Kidney (tissue), 14 donors: ENCODE results near the gene CAMK4. TPM values are rescaled to one million over a fixed set of nuclear protein-coding genes. Genes with fewer than 3 reads are reported as not detected.

Source experiments
- DNase-seq, 5 donors: peaks; one replicate each; pipeline ENCODE4 v3.0.0-alpha.2; 2013 to 2020
- FAIRE-seq: peaks from 2 replicates; lab custom pipeline; 2012; peaks lifted over from hg19 to GRCh38; lab: Jason Lieb, UNC
- H3K27ac ChIP-seq, 2 donors: one replicate each; pipeline ENCODE4 v1.7.0; 2013; ENCODE audit warnings: low read depth in 2 of 2, low read length in 2 of 2, inconsistent platforms in 1 of 2
- H3K27me3 ChIP-seq: one replicate; pipeline ENCODE4 v1.7.1; 2013; ENCODE audit warnings: low read length, inconsistent platforms; ENCODE audit not compliant: control insufficient read depth, insufficient read depth
- H3K36me3 ChIP-seq, 3 donors: one replicate each; pipeline versions ENCODE4 v1.7.0 to v1.7.1; 2013; ENCODE audit warnings: low read length in 3 of 3, control low read depth in 1 of 3, inconsistent platforms in 1 of 3; ENCODE audit not compliant: insufficient read depth in 3 of 3, control insufficient read depth in 2 of 3
- H3K4me1 ChIP-seq, 3 donors: one replicate each; pipeline versions ENCODE4 v1.7.0 to v1.7.1; 2013; ENCODE audit warnings: low read length in 3 of 3, inconsistent platforms in 1 of 3, low read depth in 1 of 3; ENCODE audit not compliant: control insufficient read depth in 2 of 3, insufficient read depth in 2 of 3
- H3K4me3 ChIP-seq, 3 donors: one replicate each; pipeline versions ENCODE4 v1.7.0 to v1.8.1; 2013; ENCODE audit warnings: low read length in 3 of 3, control low read depth in 1 of 3, inconsistent platforms in 1 of 3
- H3K9ac ChIP-seq, 3 donors: one replicate each; pipeline versions ENCODE4 v1.7.0 to v1.7.1; 2013; ENCODE audit warnings: low read length in 3 of 3, control low read depth in 1 of 3, inconsistent platforms in 1 of 3
- H3K9me3 ChIP-seq, 3 donors: one replicate each; pipeline versions ENCODE4 v1.7.0 to v1.7.1; 2013; ENCODE audit warnings: low read length in 3 of 3, control low read depth in 1 of 3, inconsistent platforms in 1 of 3; ENCODE audit not compliant: control insufficient read depth in 2 of 3, insufficient read depth in 1 of 3
- CTCF ChIP-seq: IDR thresholded peaks from 3 replicates; pipeline ENCODE4 v1.5.1; 2012; ENCODE audit warnings: mild to moderate bottlenecking, moderate library complexity, borderline replicate concordance; ENCODE audit not compliant: insufficient read depth; ENCODE audit errors: extremely low read depth
- intact Hi-C: fragments of 100-400 bp; cut with DNase I; formaldehyde crosslinking; loops from one replicate; pipeline ENCODE4 v1.11.1; 2022
- polyA plus RNA-seq: library from polyadenylated mRNA; stranded (reverse); fragments of 350-450 nt; fragmentation: Illumina TruSeq; extraction: RNeasy Lipid Tissue Mini Kit (QIAGEN cat#74804); gene quantifications from one replicate; pipeline ENCODE4 v1.2.3, GENCODE V29; 2014; ENCODE audit warnings: low read depth, low replicate concordance; ENCODE audit not compliant: insufficient read depth
- total RNA-seq: library from RNA; stranded (reverse); fragmentation: NEBNext Ultra II Directional; extraction: Animal tissue kit (Norgen Biotek cat#: 25700); gene quantifications from one replicate; pipeline ENCODE4 v1.2.1, GENCODE V29; 2021
- donor health status: control.
- donor health status: control.
- donor health status: control.
- donor health status: control.
- donor health status: control.
- donor health status: DM: yes; HTN: yes; CAD: no.
- donor health status: Normal renal cell carcinoma (clear cell type).

CAMK4 gene
- total and polyA plus RNA-seq, 2 donors from 2014 or later: 0.37 to 4.7 TPM

- H3K9me3 ChIP-seq: peaks cover 0 to 2% (median 0%) of the 10 kb centered on the region in 3 donors
- H3K27ac ChIP-seq: no peak overlapping the region
- H3K4me3 ChIP-seq: no peak overlapping the region
- FAIRE-seq (no peak), DNase-seq (no peak)
- no peak overlapping the region for H3K9ac ChIP-seq
- H3K27me3 ChIP-seq: no peaks in the 10 kb centered on the region
- intact Hi-C loops: no loop called here
- no peaks in the 10 kb centered on the region for H3K36me3 ChIP-seq
- no peaks in the 10 kb centered on the region for H3K4me1 ChIP-seq
- TF ChIP-seq CTCF: no peak
These were observed 222.9 kb downstream of the CAMK4 start for GRCh38 chr5:111447099-111447498.

GRCh38 chr5:111447822-111448221 is 223.6 kb downstream of the CAMK4 start:
- Histone ChIP-seq H3K9ac (no peak overlapping the region), H3K9me3 (peaks cover 0 to 2% (median 0%) of the 10 kb centered on the region in 3 donors), H3K27ac (no peak overlapping the region), H3K36me3 (no peaks in the 10 kb centered on the region), H3K4me1 (no peaks in the 10 kb centered on the region), H3K27me3 (no peaks in the 10 kb centered on the region), H3K4me3 (no peak overlapping the region)
- intact Hi-C loops: no loop called here
- peak in 1 of 5 donors; percentile 14 for DNase-seq
- TF ChIP-seq CTCF: no peak
- no peak for FAIRE-seq

GRCh38 chr5:111453295-111453694 is 229.1 kb downstream of the CAMK4 start:
- Histone ChIP-seq H3K9ac (no peak overlapping the region), H3K36me3 (no peaks in the 10 kb centered on the region), H3K27ac (no peak overlapping the region), H3K4me1 (no peaks in the 10 kb centered on the region), H3K9me3 (no peaks in the 10 kb centered on the region), H3K27me3 (no peaks in the 10 kb centered on the region), H3K4me3 (no peak overlapping the region)
- no peak for TF ChIP-seq CTCF
- DNase-seq (no peak), FAIRE-seq (no peak)
- intact Hi-C loops: no loop called here

- Histone ChIP-seq H3K9ac (no peak overlapping the region), H3K36me3 (no peaks in the 10 kb centered on the region), H3K27ac (no peak overlapping the region), H3K27me3 (no peaks in the 10 kb centered on the region), H3K4me1 (no peaks in the 10 kb centered on the region), H3K4me3 (no peak overlapping the region), H3K9me3 (no peaks in the 10 kb centered on the region)
- TF ChIP-seq CTCF: no peak
- DNase-seq (peak in 1 of 5 donors; percentile 8), FAIRE-seq (no peak)
- intact Hi-C loops: no loop called here
These were observed 229.6 kb downstream of the CAMK4 start for GRCh38 chr5:111453747-111454146.
